ENCODE results near the gene ELOVL1. TPM values are rescaled to one million over a fixed set of nuclear protein-coding genes. Genes with fewer than 3 reads are reported as not detected.

Gene ELOVL1
- total and polyA plus RNA-seq, 4 donors: 50.5 to 101 (median 77.3) TPM

GRCh38 chr1:43322506-43322905 is 45.3 kb downstream of the ELOVL1 start:
- no peak overlapping the region for H3K27ac ChIP-seq (ENCODE audit: low read depth, low read length)
- H3K4me3 ChIP-seq (ENCODE audit: low read depth, low read length): no peak overlapping the region
- no peak for DNase-seq (ENCODE audit: low read depth in 4 of 6, low spot score in 6 of 6)
- WGBS (ENCODE audit: insufficient coverage): 93% methylated on average over 5 of the region's 5 CpGs
- no peaks in the 10 kb centered on the region for H3K36me3 ChIP-seq (ENCODE audit: control insufficient read depth, insufficient read depth, low read length)
- H3K27me3 ChIP-seq (ENCODE audit: control insufficient read depth, insufficient read depth, low read length): no peaks in the 10 kb centered on the region
- peaks cover 5% of the 10 kb centered on the region for H3K4me1 ChIP-seq (ENCODE audit: control insufficient read depth, insufficient read depth, low read length)
- no peaks in the 10 kb centered on the region for H3K9me3 ChIP-seq (ENCODE audit: control insufficient read depth, insufficient read depth, low read length)

- no peaks in the 10 kb centered on the region for H3K27me3 ChIP-seq (ENCODE audit: control insufficient read depth, insufficient read depth, low read length)
- H3K9me3 ChIP-seq (ENCODE audit: control insufficient read depth, insufficient read depth, low read length): no peaks in the 10 kb centered on the region
- peaks cover 5% of the 10 kb centered on the region for H3K4me1 ChIP-seq (ENCODE audit: control insufficient read depth, insufficient read depth, low read length)
- no peaks in the 10 kb centered on the region for H3K36me3 ChIP-seq (ENCODE audit: control insufficient read depth, insufficient read depth, low read length)
- 95% methylated on average over 15 of the region's 16 CpGs for WGBS (ENCODE audit: insufficient coverage)
- no peak overlapping the region for H3K4me3 ChIP-seq (ENCODE audit: low read depth, low read length)
- H3K27ac ChIP-seq (ENCODE audit: low read depth, low read length): no peak overlapping the region
- no peak for DNase-seq (ENCODE audit: low read depth in 4 of 6, low spot score in 6 of 6)
Observed at GRCh38 chr1:43321331-43321891, 46.4 kb downstream of the ELOVL1 start.

GRCh38 chr1:43319766-43320165 is 48.0 kb downstream of the ELOVL1 start:
- peaks cover 15% of the 10 kb centered on the region for H3K4me1 ChIP-seq (ENCODE audit: control insufficient read depth, insufficient read depth, low read length)
- no peaks in the 10 kb centered on the region for H3K36me3 ChIP-seq (ENCODE audit: control insufficient read depth, insufficient read depth, low read length)
- H3K27me3 ChIP-seq (ENCODE audit: control insufficient read depth, insufficient read depth, low read length): no peaks in the 10 kb centered on the region
- no peak overlapping the region for H3K27ac ChIP-seq (ENCODE audit: low read depth, low read length)
- no peaks in the 10 kb centered on the region for H3K9me3 ChIP-seq (ENCODE audit: control insufficient read depth, insufficient read depth, low read length)
- no peak overlapping the region for H3K4me3 ChIP-seq (ENCODE audit: low read depth, low read length)
- no peak for DNase-seq (ENCODE audit: low read depth in 4 of 6, low spot score in 6 of 6)
- WGBS (ENCODE audit: insufficient coverage): 100% methylated on average over 1 of the region's 3 CpGs

- WGBS (ENCODE audit: insufficient coverage): no CpG with 5 or more reads among the region's 5 CpGs
- Histone ChIP-seq H3K4me1 (ENCODE audit: control insufficient read depth, insufficient read depth, low read length) (peaks cover 15% of the 10 kb centered on the region), H3K9me3 (ENCODE audit: control insufficient read depth, insufficient read depth, low read length) (no peaks in the 10 kb centered on the region), H3K27ac (ENCODE audit: low read depth, low read length) (no peak overlapping the region), H3K36me3 (ENCODE audit: control insufficient read depth, insufficient read depth, low read length) (no peaks in the 10 kb centered on the region), H3K27me3 (ENCODE audit: control insufficient read depth, insufficient read depth, low read length) (no peaks in the 10 kb centered on the region), H3K4me3 (ENCODE audit: low read depth, low read length) (no peak overlapping the region)
- DNase-seq (ENCODE audit: low read depth in 4 of 6, low spot score in 6 of 6): no peak
Observed at GRCh38 chr1:43319288-43319687, 48.5 kb downstream of the ELOVL1 start.

GRCh38 chr1:43318831-43319230 is 49.0 kb downstream of the ELOVL1 start:
- 71% methylated on average over 2 of the region's 4 CpGs for WGBS (ENCODE audit: insufficient coverage)
- Histone ChIP-seq H3K4me1 (ENCODE audit: control insufficient read depth, insufficient read depth, low read length) (peaks cover 15% of the 10 kb centered on the region), H3K27ac (ENCODE audit: low read depth, low read length) (no peak overlapping the region), H3K36me3 (ENCODE audit: control insufficient read depth, insufficient read depth, low read length) (no peaks in the 10 kb centered on the region), H3K4me3 (ENCODE audit: low read depth, low read length) (no peak overlapping the region), H3K9me3 (ENCODE audit: control insufficient read depth, insufficient read depth, low read length) (no peaks in the 10 kb centered on the region), H3K27me3 (ENCODE audit: control insufficient read depth, insufficient read depth, low read length) (no peaks in the 10 kb centered on the region)
- no peak for DNase-seq (ENCODE audit: low read depth in 4 of 6, low spot score in 6 of 6)

GRCh38 chr1:43317817-43318471 is 49.9 kb downstream of the ELOVL1 start:
- H3K27me3 ChIP-seq (ENCODE audit: control insufficient read depth, insufficient read depth, low read length): no peaks in the 10 kb centered on the region
- H3K4me1 ChIP-seq (ENCODE audit: control insufficient read depth, insufficient read depth, low read length): peaks cover 15% of the 10 kb centered on the region
- H3K9me3 ChIP-seq (ENCODE audit: control insufficient read depth, insufficient read depth, low read length): no peaks in the 10 kb centered on the region
- DNase-seq (ENCODE audit: low read depth in 4 of 6, low spot score in 6 of 6): peak in 2 of 6 donors; percentile 2 to 60
- WGBS (ENCODE audit: insufficient coverage): 75% methylated on average over 15 of the region's 15 CpGs
- H3K36me3 ChIP-seq (ENCODE audit: control insufficient read depth, insufficient read depth, low read length): peaks cover 3% of the 10 kb centered on the region
- H3K4me3 ChIP-seq (ENCODE audit: low read depth, low read length): no peak overlapping the region
- no peak overlapping the region for H3K27ac ChIP-seq (ENCODE audit: low read depth, low read length)

- H3K9me3 ChIP-seq (ENCODE audit: control insufficient read depth, insufficient read depth, low read length): no peaks in the 10 kb centered on the region
- H3K27me3 ChIP-seq (ENCODE audit: control insufficient read depth, insufficient read depth, low read length): no peaks in the 10 kb centered on the region
- H3K36me3 ChIP-seq (ENCODE audit: control insufficient read depth, insufficient read depth, low read length): peaks cover 3% of the 10 kb centered on the region
- H3K27ac ChIP-seq (ENCODE audit: low read depth, low read length): no peak overlapping the region
- H3K4me3 ChIP-seq (ENCODE audit: low read depth, low read length): no peak overlapping the region
- H3K4me1 ChIP-seq (ENCODE audit: control insufficient read depth, insufficient read depth, low read length): peaks cover 15% of the 10 kb centered on the region
- DNase-seq (ENCODE audit: low read depth in 4 of 6, low spot score in 6 of 6): no peak
- WGBS (ENCODE audit: insufficient coverage): 86% methylated on average over 15 of the region's 16 CpGs
Observed at GRCh38 chr1:43316738-43317520, 50.9 kb downstream of the ELOVL1 start.

GRCh38 chr1:43315963-43316737 is 51.7 kb downstream of the ELOVL1 start:
- peaks cover 3% of the 10 kb centered on the region for H3K36me3 ChIP-seq (ENCODE audit: control insufficient read depth, insufficient read depth, low read length)
- DNase-seq (ENCODE audit: low read depth in 4 of 6, low spot score in 6 of 6): no peak
- H3K27ac ChIP-seq (ENCODE audit: low read depth, low read length): no peak overlapping the region
- peaks cover 15% of the 10 kb centered on the region for H3K4me1 ChIP-seq (ENCODE audit: control insufficient read depth, insufficient read depth, low read length)
- no peaks in the 10 kb centered on the region for H3K27me3 ChIP-seq (ENCODE audit: control insufficient read depth, insufficient read depth, low read length)
- WGBS (ENCODE audit: insufficient coverage): 91% methylated on average over 10 of the region's 10 CpGs
- no peak overlapping the region for H3K4me3 ChIP-seq (ENCODE audit: low read depth, low read length)
- no peaks in the 10 kb centered on the region for H3K9me3 ChIP-seq (ENCODE audit: control insufficient read depth, insufficient read depth, low read length)

GRCh38 chr1:43315481-43315880 is 52.3 kb downstream of the ELOVL1 start:
- H3K36me3 ChIP-seq (ENCODE audit: control insufficient read depth, insufficient read depth, low read length): peaks cover 3% of the 10 kb centered on the region
- no peaks in the 10 kb centered on the region for H3K27me3 ChIP-seq (ENCODE audit: control insufficient read depth, insufficient read depth, low read length)
- H3K9me3 ChIP-seq (ENCODE audit: control insufficient read depth, insufficient read depth, low read length): no peaks in the 10 kb centered on the region
- peaks cover 15% of the 10 kb centered on the region for H3K4me1 ChIP-seq (ENCODE audit: control insufficient read depth, insufficient read depth, low read length)
- WGBS (ENCODE audit: insufficient coverage): 75% methylated on average over 1 of the region's 3 CpGs
- no peak overlapping the region for H3K4me3 ChIP-seq (ENCODE audit: low read depth, low read length)
- H3K27ac ChIP-seq (ENCODE audit: low read depth, low read length): peak overlapping the region; percentile 47
- DNase-seq (ENCODE audit: low read depth in 4 of 6, low spot score in 6 of 6): no peak
